SK-N-SH (cell line): Measurements from ENCODE around the gene SFMBT2. TPM values are rescaled to one million over a fixed set of nuclear protein-coding genes. Genes with fewer than 3 reads are reported as not detected.

Source experiments
- CTCF ChIA-PET: fragments of 300-600, 350-600 bp; formaldehyde crosslinking; extraction: SDS; loops from one replicate; lab custom pipeline; 2021; lab: Yijun Ruan, JAX
- POLR2A ChIA-PET: fragments of 350-600 bp; sonication (Branson Sonifier 250); formaldehyde crosslinking; extraction: SDS; loops from one replicate; lab custom pipeline; 2020; ENCODE audit warnings: antibody characterized with exemption, inconsistent platforms; lab: Yijun Ruan, JAX
- DNase-seq: peaks from one replicate; pipeline ENCODE4 v3.0.0; 2012
- H2AFZ ChIP-seq: fragments of 200-600 bp; sonication (generic); 2 replicates; pipeline ENCODE4 v1.8.1; 2016; ENCODE audit warnings: antibody characterized with exemption, mild to moderate bottlenecking, low read depth
- H3F3A ChIP-seq: fragments of 200-600 bp; sonication (generic); replicated peaks from 2 replicates; pipeline ENCODE3; 2016; ENCODE audit warnings: antibody characterized with exemption, mild to moderate bottlenecking; ENCODE audit not compliant: insufficient read depth
- H3K27ac ChIP-seq, 2 experiments: fragments of 200-500 bp in 1 of 2; fragments of 200-600 bp in 1 of 2; sonication (Bioruptor generic) in 1 of 2; sonication (generic), shearing (Covaris generic) in 1 of 2; 2 replicates each; pipeline versions ENCODE4 v1.5.1 to v1.6.1; 2014 to 2016; ENCODE audit warnings: low read depth in 2 of 2, inconsistent platforms in 1 of 2, low read length in 1 of 2, mild to moderate bottlenecking in 1 of 2, mixed read lengths in 1 of 2
- H3K27me3 ChIP-seq: fragments of 200-600 bp; sonication (generic), shearing (Covaris generic); 2 replicates; pipeline ENCODE4 v1.6.1; 2016; ENCODE audit warnings: mixed run types; ENCODE audit not compliant: insufficient read depth
- H3K36me3 ChIP-seq, 2 experiments: fragments of 200-500 bp in 1 of 2; fragments of 200-600 bp in 1 of 2; sonication (Bioruptor generic) in 1 of 2; sonication (generic) in 1 of 2; replicated peaks in 1 of 2; 2 replicates each; pipeline versions ENCODE3 to v1.5.1; 2014 to 2016; ENCODE audit warnings: low read length in 1 of 2, mild to moderate bottlenecking in 1 of 2; ENCODE audit not compliant: insufficient read depth in 2 of 2, control insufficient read depth in 1 of 2
- H3K4me1 ChIP-seq, 2 experiments: fragments of 200-500 bp in 1 of 2; fragments of 200-600 bp in 1 of 2; sonication (Bioruptor generic) in 1 of 2; sonication (generic), shearing (Covaris generic) in 1 of 2; 2 replicates each; pipeline versions ENCODE4 v1.5.1 to v1.6.1; 2014 to 2016; ENCODE audit warnings: low read depth in 1 of 2, low read length in 1 of 2, mixed run types in 1 of 2; ENCODE audit not compliant: insufficient read depth in 2 of 2, control insufficient read depth in 1 of 2
- H3K4me2 ChIP-seq: fragments of 200-600 bp; sonication (generic), shearing (Covaris generic); 2 replicates; pipeline ENCODE4 v1.6.1; 2017; ENCODE audit warnings: mixed run types
- H3K4me3 ChIP-seq, 2 experiments: fragments of 200-500 bp in 1 of 2; fragments of 200-600 bp in 1 of 2; sonication (Bioruptor generic) in 1 of 2; sonication (generic), shearing (Covaris generic) in 1 of 2; 2 replicates each; pipeline versions ENCODE4 v1.5.1 to v1.8.1; 2014 to 2016; ENCODE audit warnings: low read depth in 2 of 2, inconsistent platforms in 1 of 2, low read length in 1 of 2, mild to moderate bottlenecking in 1 of 2, mixed read lengths in 1 of 2, moderate library complexity in 1 of 2
- H3K79me2 ChIP-seq: fragments of 200-600 bp; sonication (generic); 2 replicates; pipeline ENCODE4 v1.8.1; 2017; ENCODE audit warnings: mild to moderate bottlenecking; ENCODE audit not compliant: insufficient read depth
- H3K9ac ChIP-seq: fragments of 200-600 bp; sonication (generic); 2 replicates; pipeline ENCODE4 v1.6.1; 2017; ENCODE audit warnings: mixed run types
- H3K9me2 ChIP-seq: fragments of 200-600 bp; sonication (generic); 2 replicates; pipeline ENCODE4 v1.6.1; 2017; ENCODE audit warnings: mixed run types
- H3K9me3 ChIP-seq: fragments of 200-600 bp; sonication (generic); 2 replicates; pipeline ENCODE4 v1.6.1; 2017; ENCODE audit warnings: mixed run types, mild to moderate bottlenecking, moderate library complexity
- H4K20me1 ChIP-seq: fragments of 200-600 bp; sonication (generic); 2 replicates; pipeline ENCODE4 v1.6.1; 2017; ENCODE audit warnings: mild to moderate bottlenecking, mixed run types; ENCODE audit not compliant: insufficient read depth
- CHD2 ChIP-seq: fragments of 150-350 bp; IDR thresholded peaks from 2 replicates; pipeline ENCODE4 v1.6.1; 2018; ENCODE audit warnings: low read length; ENCODE audit not compliant: partially characterized antibody
- ELF1 ChIP-seq: IDR thresholded peaks from 2 replicates; pipeline ENCODE4 v1.4.0; 2012
- EP300 ChIP-seq, 2 experiments: IDR thresholded peaks; 2 replicates each; pipeline versions ENCODE4 v1.4.0 to v1.6.1; 2012; ENCODE audit warnings: borderline replicate concordance in 1 of 2, low read depth in 1 of 2, low read length in 1 of 2
- EZH2phosphoT487 ChIP-seq: fragments of 200-600 bp; sonication (generic); IDR thresholded peaks from 2 replicates; pipeline ENCODE4 v1.6.1; 2017; ENCODE audit warnings: low read depth, mixed run types, mild to moderate bottlenecking, antibody characterized with exemption, moderate library complexity, borderline replicate concordance
- FOSL2 ChIP-seq: IDR thresholded peaks from 2 replicates; pipeline ENCODE4 v1.4.0; 2012; ENCODE audit warnings: low read depth, mild to moderate bottlenecking, moderate library complexity, borderline replicate concordance
- FOXJ3 ChIP-seq: sonication (generic); formaldehyde crosslinking; IDR thresholded peaks from 2 replicates; pipeline ENCODE4 v1.5.1; 2020; ENCODE audit warnings: mild to moderate bottlenecking, missing genetic modification reagents
- FOXM1 ChIP-seq: IDR thresholded peaks from 2 replicates; pipeline ENCODE4 v1.4.0; 2012; ENCODE audit warnings: low read depth, mild to moderate bottlenecking
- GATA2 ChIP-seq: sonication (generic); formaldehyde crosslinking; IDR thresholded peaks from 2 replicates; pipeline ENCODE4 v1.5.0; 2020; ENCODE audit warnings: mild to moderate bottlenecking, missing genetic modification reagents
- JUND ChIP-seq: IDR thresholded peaks from 2 replicates; pipeline ENCODE4 v1.4.0; 2012
- MEF2A ChIP-seq: IDR thresholded peaks from 2 replicates; pipeline ENCODE4 v1.4.0; 2012; ENCODE audit warnings: low read depth, borderline replicate concordance
- NFIC ChIP-seq: IDR thresholded peaks from 2 replicates; pipeline ENCODE4 v1.4.0; 2012; ENCODE audit warnings: borderline replicate concordance
- NRF1 ChIP-seq: IDR thresholded peaks from 2 replicates; pipeline ENCODE4 v1.6.1; 2012; ENCODE audit warnings: low read depth, mild to moderate bottlenecking, low read length
- PBX3 ChIP-seq: IDR thresholded peaks from 2 replicates; pipeline ENCODE4; 2012
- RXRA ChIP-seq: IDR thresholded peaks from 2 replicates; pipeline ENCODE4 v1.4.0; 2012; ENCODE audit warnings: low read depth, mild to moderate bottlenecking, borderline replicate concordance
- TCF12 ChIP-seq: IDR thresholded peaks from 2 replicates; pipeline ENCODE4 v1.4.0; 2012
- TEAD4 ChIP-seq: IDR thresholded peaks from 2 replicates; pipeline ENCODE4 v1.4.0; 2012; ENCODE audit warnings: mild to moderate bottlenecking, borderline replicate concordance; ENCODE audit not compliant: insufficient read depth
- ZBTB33 ChIP-seq: IDR thresholded peaks from 2 replicates; pipeline ENCODE4 v1.4.0; 2012; ENCODE audit warnings: low read depth, borderline replicate concordance
- WGBS: methylation state at CpG from one replicate; pipeline ENCODE4 v1.1.6; 2017; ENCODE audit warnings: low lambda C conversion rate; 5-methylcytosine and 5-hydroxymethylcytosine counted together
- polyA plus RNA-seq, 3 experiments: library from polyadenylated mRNA; depleted of rRNA; stranded (reverse); fragments of >200 nt; gene quantifications; 2 replicates each; pipeline ENCODE4 v1.2.3, GENCODE V29; 2012
- TF ChIP-seq, protein P1 (sequence below): IDR thresholded peaks from 2 replicates; pipeline ENCODE4 v1.4.0; 2012; ENCODE audit warnings: low read depth
- TF ChIP-seq, protein P2 (sequence below): fragments of 150-350 bp; IDR thresholded peaks from 2 replicates; pipeline ENCODE4 v1.6.1; 2017; ENCODE audit warnings: antibody characterized with exemption, low read length, low read depth, borderline replicate concordance

SFMBT2 gene
- polyA plus RNA-seq, 1 of the 3 experiments (the other 2 are of a cell fraction): 0.20 TPM

GRCh38 chr10:7234109-7234508 lies 176.7 kb downstream of the SFMBT2 start:
- H3K9ac ChIP-seq: no peak overlapping the region
- no peaks in the 10 kb centered on the region for H3F3A ChIP-seq
- no peaks in the 10 kb centered on the region for H3K36me3 ChIP-seq
- no peak overlapping the region for H2AFZ ChIP-seq
- no peaks in the 10 kb centered on the region for H3K9me2 ChIP-seq
- no peaks in the 10 kb centered on the region for H3K27me3 ChIP-seq
- no peak for DNase-seq
- no peaks in the 10 kb centered on the region for H3K9me3 ChIP-seq
- no peak overlapping the region for H3K4me3 ChIP-seq
- H3K79me2 ChIP-seq: no peaks in the 10 kb centered on the region
- 35% methylated on average over 3 of the region's 3 CpGs for WGBS
- TF ChIP-seq NRF1 (no peak), EP300 (IDR thresholded peaks at IDR 0.05; ENCODE audit: borderline replicate concordance in 1 of 2, low read depth in 1 of 2, low read length in 1 of 2) (no peak), GATA2 (CRISPR knock-in tag) (no peak), NFIC (no peak), RXRA (no peak), PBX3 (no peak), CHD2 (no peak), MEF2A (no peak), ELF1 (no peak), FOXJ3 (CRISPR knock-in tag) (no peak), FOXM1 (no peak)
- TF ChIP-seq, protein P1, sequence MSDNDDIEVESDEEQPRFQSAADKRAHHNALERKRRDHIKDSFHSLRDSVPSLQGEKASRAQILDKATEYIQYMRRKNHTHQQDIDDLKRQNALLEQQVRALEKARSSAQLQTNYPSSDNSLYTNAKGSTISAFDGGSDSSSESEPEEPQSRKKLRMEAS: no peak
- H4K20me1 ChIP-seq: no peaks in the 10 kb centered on the region
- CTCF ChIA-PET: no interaction called here
- H3K27ac ChIP-seq: no peak overlapping the region
- H3K4me1 ChIP-seq: no peaks in the 10 kb centered on the region; a peak in 1 of 4 replicates
- no peak overlapping the region for H3K4me2 ChIP-seq
- POLR2A ChIA-PET: no interaction called here

- Histone ChIP-seq H3K79me2 (no peaks in the 10 kb centered on the region), H3K27me3 (no peaks in the 10 kb centered on the region), H3K9ac (no peak overlapping the region), H4K20me1 (no peaks in the 10 kb centered on the region), H3K27ac (no peak overlapping the region), H3K9me3 (no peaks in the 10 kb centered on the region)
- DNase-seq: no peak
- TF ChIP-seq ZBTB33: no peak
- no peak for TF ChIP-seq EZH2phosphoT487
- no peak for TF ChIP-seq ELF1
- TF ChIP-seq FOSL2: no peak
- no peak for TF ChIP-seq TCF12
- TF ChIP-seq, protein P2, sequence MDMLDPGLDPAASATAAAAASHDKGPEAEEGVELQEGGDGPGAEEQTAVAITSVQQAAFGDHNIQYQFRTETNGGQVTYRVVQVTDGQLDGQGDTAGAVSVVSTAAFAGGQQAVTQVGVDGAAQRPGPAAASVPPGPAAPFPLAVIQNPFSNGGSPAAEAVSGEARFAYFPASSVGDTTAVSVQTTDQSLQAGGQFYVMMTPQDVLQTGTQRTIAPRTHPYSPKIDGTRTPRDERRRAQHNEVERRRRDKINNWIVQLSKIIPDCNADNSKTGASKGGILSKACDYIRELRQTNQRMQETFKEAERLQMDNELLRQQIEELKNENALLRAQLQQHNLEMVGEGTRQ: no peak
- no peak for TF ChIP-seq JUND
- no peak for TF ChIP-seq TEAD4
- TF ChIP-seq, all 33 proteins: peak for 0
- no peaks in the 10 kb centered on the region for H3K36me3 ChIP-seq
- ChIA-PET CTCF (no interaction called here), POLR2A (no interaction called here)
- no peaks in the 10 kb centered on the region; a peak in 1 of 4 replicates for H3K4me1 ChIP-seq
- H3K4me2 ChIP-seq: no peak overlapping the region
- no peaks in the 10 kb centered on the region for H3K9me2 ChIP-seq
- H3F3A ChIP-seq: no peaks in the 10 kb centered on the region
- H3K4me3 ChIP-seq: no peak overlapping the region
- H2AFZ ChIP-seq: no peak overlapping the region
- WGBS: 15% methylated on average over 4 of the region's 4 CpGs
Measured at GRCh38 chr10:7233259-7233991, 177.4 kb downstream of the SFMBT2 start.
